ENCODE results near the gene ZDHHC11B. TPM values are rescaled to one million over a fixed set of nuclear protein-coding genes. Genes with fewer than 3 reads are reported as not detected.
"Not testable (repeated sequence)": the region's sequence is repeated elsewhere in the genome, so short reads cannot be mapped to it uniquely, and the experiment has no call there.

Gene ZDHHC11B
- total RNA-seq, 1 experiment from 2014 or later, result not detected

- Mint-ChIP-seq H3K27me3 (ENCODE audit: insufficient read depth, unreplicated experiment) (no peaks in the 10 kb centered on the region), H3K27ac (ENCODE audit: low read depth, unreplicated experiment) (no peak overlapping the region), H3K9me3 (ENCODE audit: unreplicated experiment) (no peaks in the 10 kb centered on the region), H3K4me3 (ENCODE audit: unreplicated experiment) (no peak overlapping the region), H3K4me1 (ENCODE audit: insufficient read depth, unreplicated experiment) (no peaks in the 10 kb centered on the region), H3K36me3 (ENCODE audit: insufficient read depth, unreplicated experiment) (peaks cover 5% of the 10 kb centered on the region)
- DNase-seq (ENCODE audit: unreplicated experiment), result no peak
- no TSS peak for BruUV-seq (replicated peaks)
- POLR2A ChIA-PET, result no interaction called here
- TF ChIP-seq CTCF (IDR thresholded peaks at IDR 0.05; ENCODE audit: unreplicated experiment), result no peak
- CTCF ChIA-PET, result no interaction called here
- intact Hi-C loops (cut with micrococcal nuclease), result no loop called here
Measured at GRCh38 chr5:777756-778161, 6.8 kb downstream of the ZDHHC11B start.

GRCh38 chr5:776862-777711 is 7.4 kb downstream of the ZDHHC11B start:
- Mint-ChIP-seq H3K4me3 (ENCODE audit: unreplicated experiment) (no peak overlapping the region), H3K27ac (ENCODE audit: low read depth, unreplicated experiment) (no peak overlapping the region), H3K4me1 (ENCODE audit: insufficient read depth, unreplicated experiment) (no peaks in the 10 kb centered on the region), H3K9me3 (ENCODE audit: unreplicated experiment) (no peaks in the 10 kb centered on the region), H3K27me3 (ENCODE audit: insufficient read depth, unreplicated experiment) (no peaks in the 10 kb centered on the region), H3K36me3 (ENCODE audit: insufficient read depth, unreplicated experiment) (peaks cover 5% of the 10 kb centered on the region)
- BruUV-seq (replicated peaks), result no TSS peak
- DNase-seq (ENCODE audit: unreplicated experiment), result no peak
- POLR2A ChIA-PET, result no interaction called here
- no peak for TF ChIP-seq CTCF (IDR thresholded peaks at IDR 0.05; ENCODE audit: unreplicated experiment)
- CTCF ChIA-PET, result no interaction called here
- intact Hi-C loops (cut with micrococcal nuclease), result no loop called here

GRCh38 chr5:775961-776861 is 8.3 kb downstream of the ZDHHC11B start:
- POLR2A ChIA-PET, result no interaction called here
- H3K9me3 Mint-ChIP-seq (ENCODE audit: unreplicated experiment), result no peaks in the 10 kb centered on the region
- peaks cover 5% of the 10 kb centered on the region for H3K36me3 Mint-ChIP-seq (ENCODE audit: insufficient read depth, unreplicated experiment)
- no peak for DNase-seq (ENCODE audit: unreplicated experiment)
- H3K27ac Mint-ChIP-seq (ENCODE audit: low read depth, unreplicated experiment), result no peak overlapping the region
- CTCF ChIA-PET, result no interaction called here
- H3K4me1 Mint-ChIP-seq (ENCODE audit: insufficient read depth, unreplicated experiment), result no peaks in the 10 kb centered on the region
- no peak overlapping the region for H3K4me3 Mint-ChIP-seq (ENCODE audit: unreplicated experiment)
- no peaks in the 10 kb centered on the region for H3K27me3 Mint-ChIP-seq (ENCODE audit: insufficient read depth, unreplicated experiment)
- no TSS peak for BruUV-seq (replicated peaks)
- no peak for TF ChIP-seq CTCF (IDR thresholded peaks at IDR 0.05; ENCODE audit: unreplicated experiment)
- intact Hi-C loops (cut with micrococcal nuclease), result no loop called here

GRCh38 chr5:775595-775960 is 9.0 kb downstream of the ZDHHC11B start:
- H3K36me3 Mint-ChIP-seq (ENCODE audit: insufficient read depth, unreplicated experiment); H3K4me3 Mint-ChIP-seq (ENCODE audit: unreplicated experiment); BruUV-seq (replicated peaks); H3K27me3 Mint-ChIP-seq (ENCODE audit: insufficient read depth, unreplicated experiment); POLR2A ChIA-PET; H3K9me3 Mint-ChIP-seq (ENCODE audit: unreplicated experiment); H3K4me1 Mint-ChIP-seq (ENCODE audit: insufficient read depth, unreplicated experiment); intact Hi-C loops (cut with micrococcal nuclease); CTCF ChIA-PET; DNase-seq (ENCODE audit: unreplicated experiment); H3K27ac Mint-ChIP-seq (ENCODE audit: low read depth, unreplicated experiment): not testable (repeated sequence)

GRCh38 chr5:774854-775505 is 9.5 kb downstream of the ZDHHC11B start:
- POLR2A ChIA-PET; H3K27me3 Mint-ChIP-seq (ENCODE audit: insufficient read depth, unreplicated experiment); H3K9me3 Mint-ChIP-seq (ENCODE audit: unreplicated experiment); intact Hi-C loops (cut with micrococcal nuclease); H3K27ac Mint-ChIP-seq (ENCODE audit: low read depth, unreplicated experiment); DNase-seq (ENCODE audit: unreplicated experiment); H3K4me3 Mint-ChIP-seq (ENCODE audit: unreplicated experiment); H3K36me3 Mint-ChIP-seq (ENCODE audit: insufficient read depth, unreplicated experiment); BruUV-seq (replicated peaks); H3K4me1 Mint-ChIP-seq (ENCODE audit: insufficient read depth, unreplicated experiment); CTCF ChIA-PET: not testable (repeated sequence)

- intact Hi-C loops (cut with micrococcal nuclease); BruUV-seq (replicated peaks); H3K27ac Mint-ChIP-seq (ENCODE audit: low read depth, unreplicated experiment); H3K9me3 Mint-ChIP-seq (ENCODE audit: unreplicated experiment); CTCF ChIA-PET; H3K4me3 Mint-ChIP-seq (ENCODE audit: unreplicated experiment); H3K27me3 Mint-ChIP-seq (ENCODE audit: insufficient read depth, unreplicated experiment); DNase-seq (ENCODE audit: unreplicated experiment); H3K36me3 Mint-ChIP-seq (ENCODE audit: insufficient read depth, unreplicated experiment); POLR2A ChIA-PET; H3K4me1 Mint-ChIP-seq (ENCODE audit: insufficient read depth, unreplicated experiment): not testable (repeated sequence)
Measured at GRCh38 chr5:774304-774703, 10.2 kb downstream of the ZDHHC11B start.
